ENCODE measurements around the gene GPSM1.

GPSM1 gene

DNA sequence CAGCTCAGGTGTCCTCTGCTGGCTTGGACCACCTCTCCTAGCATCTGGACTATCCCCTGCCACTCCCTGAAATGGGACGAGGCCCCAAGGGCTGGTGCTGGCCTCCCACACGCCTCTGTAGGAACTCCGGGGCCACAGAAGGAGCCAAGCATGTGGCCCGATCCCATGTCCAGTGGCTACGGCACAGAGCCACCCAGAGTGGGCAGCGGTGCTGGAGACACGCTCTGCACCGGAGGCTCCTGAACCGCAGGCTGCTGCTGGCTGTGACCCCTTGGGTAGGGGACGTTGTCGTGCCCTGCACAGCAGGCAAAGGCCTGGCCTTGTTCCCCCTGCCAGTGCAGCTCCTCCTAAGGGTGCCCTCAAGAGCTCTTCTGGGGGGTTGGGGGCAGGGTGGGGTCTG lies 52.6 kb downstream of the GPSM1 start:
- DNase-seq = no peak

- DNase-seq = no peak
Measured at GRCh38 chr9:136380381-136380780, 53.0 kb downstream of the GPSM1 start.

DNA sequence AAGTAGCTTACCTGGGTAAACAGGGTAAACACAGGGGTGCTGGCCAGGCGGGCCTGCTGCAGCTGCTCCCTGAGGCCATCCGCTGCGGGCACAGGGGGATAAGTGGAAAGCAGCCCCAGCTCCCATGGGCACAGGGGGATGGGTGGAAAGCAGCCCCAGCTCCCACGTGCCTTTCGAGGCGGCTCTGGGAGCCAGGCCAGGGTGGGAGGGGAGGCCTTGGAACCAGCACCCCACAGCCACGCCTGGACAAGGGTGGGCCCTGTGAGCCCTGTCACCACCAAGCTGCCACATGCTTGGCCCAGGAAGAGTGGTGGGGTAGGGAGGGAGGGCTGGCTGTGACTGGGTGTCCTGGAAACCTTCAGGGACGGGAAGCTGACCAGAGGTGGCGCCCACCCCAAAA lies 54.0 kb downstream of the GPSM1 start:
- no peak for DNase-seq

GRCh38 chr9:136381966-136382513 lies 54.7 kb downstream of the GPSM1 start:
- no peak for DNase-seq

DNA sequence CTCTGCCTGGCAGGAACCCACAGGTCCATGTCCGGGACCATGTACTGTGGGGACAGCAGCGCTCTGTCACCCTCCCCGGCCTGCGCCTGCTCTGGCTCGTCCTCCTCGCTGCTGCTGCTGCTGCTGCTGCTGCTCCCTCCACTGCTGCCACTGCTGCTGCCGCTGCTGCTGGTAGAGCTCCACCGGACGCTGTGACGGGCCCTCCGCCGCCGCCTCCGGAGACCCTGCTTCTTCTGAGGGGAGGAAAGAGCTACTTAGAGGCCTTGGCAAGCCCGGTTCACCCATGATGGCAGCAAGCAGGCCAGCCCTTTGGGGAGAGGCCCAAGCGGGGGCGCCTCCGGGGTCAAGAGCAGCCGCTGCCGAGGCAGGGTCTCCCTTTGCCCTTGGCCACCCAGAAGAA lies 56.1 kb downstream of the GPSM1 start:
- no peak for DNase-seq

GRCh38 chr9:136385015-136385414 lies 57.7 kb downstream of the GPSM1 start:
- DNase-seq = no peak

DNA sequence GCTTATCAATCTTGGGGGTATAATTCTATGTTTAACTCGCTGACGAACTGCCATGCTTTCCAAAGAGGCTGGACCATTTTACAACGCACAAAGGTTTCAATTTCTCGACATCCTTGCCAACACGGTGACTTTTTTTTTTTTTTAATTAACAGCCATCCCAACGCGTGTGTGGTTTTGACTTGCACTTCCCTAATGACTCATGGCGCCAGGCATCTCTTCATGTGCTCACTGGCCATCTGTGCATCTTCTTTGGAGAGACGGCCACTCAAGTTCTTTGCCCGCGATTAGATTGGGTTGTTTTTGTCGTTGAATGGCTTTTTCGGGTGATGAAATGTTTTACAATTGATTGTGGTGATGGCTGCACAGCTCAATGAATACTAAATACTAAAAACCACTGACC lies 58.7 kb downstream of the GPSM1 start:
- DNase-seq = no peak

DNA sequence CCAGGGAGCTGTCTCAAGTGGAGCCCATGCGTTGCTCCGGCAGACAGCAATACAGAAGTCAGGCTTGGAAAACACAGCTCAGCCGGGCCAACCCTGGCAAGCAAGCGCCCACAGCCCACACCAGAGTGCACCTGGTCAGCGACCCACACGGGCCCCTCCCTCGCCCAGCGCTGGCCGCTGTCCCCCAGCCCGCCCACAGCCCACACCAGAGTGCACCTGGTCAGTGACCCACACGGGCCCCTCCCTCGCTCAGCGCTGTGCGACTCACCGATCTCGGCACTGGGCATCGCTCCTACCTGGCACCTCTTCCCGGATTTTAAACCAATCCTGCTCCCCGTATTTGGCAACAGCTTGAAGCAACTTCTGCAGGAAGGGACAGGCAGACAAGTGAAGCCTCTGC lies 59.9 kb downstream of the GPSM1 start:
- DNase-seq = no peak

- DNase-seq = no peak
Measured at GRCh38 chr9:136389396-136389795, 62.1 kb downstream of the GPSM1 start.

DNA sequence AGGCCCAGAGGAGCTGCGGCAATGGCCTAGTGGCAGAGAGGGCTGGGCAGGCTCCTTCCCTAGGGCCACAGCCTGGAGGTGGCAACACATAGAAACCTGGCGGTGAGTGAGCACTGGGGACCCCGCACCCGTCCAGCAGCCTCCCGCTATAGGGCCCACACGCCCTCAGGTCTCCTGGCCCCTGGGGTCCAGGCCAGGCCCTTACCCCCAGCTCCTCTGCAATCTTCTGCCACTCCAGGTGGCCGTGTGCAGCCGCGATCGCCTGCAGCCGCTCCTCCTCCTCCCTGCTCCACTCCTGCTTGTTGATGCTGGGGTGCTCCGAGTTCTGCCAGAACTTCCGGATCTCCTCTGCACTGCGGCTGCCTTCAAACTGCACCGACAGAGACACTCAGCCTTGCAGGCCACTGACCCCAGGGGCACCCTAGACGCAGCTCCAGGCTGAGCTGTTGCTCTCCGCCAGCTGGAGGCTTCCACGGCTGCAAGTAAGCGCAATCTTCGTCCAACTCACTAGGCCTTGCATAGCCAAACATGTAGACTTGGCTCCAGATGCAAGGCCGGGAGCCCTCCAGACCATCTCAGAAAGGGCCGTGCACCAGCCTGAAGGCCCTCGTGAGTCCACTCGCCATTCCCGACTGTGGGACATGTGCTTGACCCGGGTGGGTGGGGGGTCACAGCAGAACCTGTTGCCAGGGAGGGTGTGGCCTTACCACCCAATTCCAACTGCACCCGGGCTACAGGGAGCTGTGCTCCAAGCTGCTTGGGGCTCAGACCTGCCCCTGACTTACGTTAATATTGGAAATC lies 64.6 kb downstream of the GPSM1 start:
- no peak for DNase-seq

GRCh38 chr9:136392538-136393449 lies 65.5 kb downstream of the GPSM1 start:
- no peak for DNase-seq

GRCh38 chr9:136393531-136393930 lies 66.2 kb downstream of the GPSM1 start:
- no peak for DNase-seq

GRCh38 chr9:136394312-136395019 lies 67.1 kb downstream of the GPSM1 start:
- no peak for DNase-seq

DNA sequence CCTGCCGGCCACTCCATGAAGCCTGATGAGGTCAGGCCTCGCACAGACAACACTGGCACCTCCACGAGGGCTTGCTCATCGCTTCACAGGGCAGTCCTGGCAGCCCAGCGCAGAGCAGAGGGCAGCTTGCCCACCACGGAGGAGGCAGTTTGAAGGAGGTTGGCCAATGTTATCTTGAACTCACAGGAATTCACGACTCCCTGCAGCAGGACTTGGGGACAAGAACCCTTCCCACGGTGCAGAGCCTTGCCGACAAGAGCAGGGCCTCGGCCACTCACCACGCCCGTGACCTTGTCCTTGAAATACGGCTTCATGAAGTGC lies 67.6 kb downstream of the GPSM1 start:
- no peak for DNase-seq

DNA sequence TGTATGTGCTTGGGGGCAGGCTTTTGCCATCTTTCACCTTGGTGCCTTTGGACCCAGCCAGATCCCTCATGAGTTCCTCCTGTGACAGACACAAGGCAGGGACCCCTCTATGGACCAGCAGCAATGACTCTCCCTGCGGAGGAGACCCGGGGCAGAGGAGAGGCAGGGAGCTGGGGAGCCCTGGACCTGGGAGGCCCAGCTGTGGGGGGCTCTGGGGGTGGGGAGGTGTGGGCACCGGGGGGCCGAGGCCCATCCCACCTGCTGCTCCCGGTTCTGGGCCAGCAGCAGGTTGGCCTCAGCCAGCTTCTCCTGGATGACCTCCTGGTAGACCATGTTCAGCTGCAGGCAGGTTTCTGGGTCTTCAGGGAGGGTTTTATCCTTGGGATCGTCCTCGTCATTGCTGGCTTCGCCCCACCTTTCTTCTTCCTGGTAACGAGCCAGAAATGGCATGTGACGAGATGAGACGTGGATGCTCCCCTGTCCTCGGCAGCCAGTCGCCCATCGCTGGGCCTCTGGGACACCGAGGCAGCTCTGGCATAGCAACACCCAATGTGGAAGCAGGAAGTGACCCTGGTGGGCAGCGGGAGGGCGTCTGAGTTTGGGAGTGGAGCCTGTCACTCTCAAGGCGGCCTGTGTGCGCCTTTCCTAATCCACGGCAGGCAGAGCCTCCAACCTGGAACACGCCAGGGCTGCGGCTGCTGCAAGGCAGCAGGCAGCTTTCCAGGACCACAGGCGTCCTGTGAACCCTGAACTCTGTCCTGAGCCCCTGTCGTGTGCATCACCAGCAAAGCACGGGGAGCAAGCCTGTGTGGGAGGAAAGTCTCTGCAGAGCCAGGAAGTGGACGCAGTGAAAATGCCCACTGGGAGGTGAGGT lies 68.2 kb downstream of the GPSM1 start:
- no peak for DNase-seq

DNA sequence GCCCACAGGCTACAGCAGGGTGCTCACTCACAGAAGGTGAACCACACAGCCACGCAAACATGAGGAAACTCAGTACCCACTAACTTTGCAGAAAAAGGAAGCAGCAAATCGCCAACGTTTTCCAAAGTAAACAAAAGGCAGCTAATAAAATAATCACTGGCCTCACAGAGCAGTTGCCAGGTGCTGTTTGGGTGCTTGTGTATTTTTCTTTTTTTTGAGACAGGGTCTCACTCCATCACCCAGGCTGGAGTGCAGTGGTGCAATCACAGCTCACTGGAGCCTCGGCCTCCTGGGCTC lies 68.8 kb downstream of the GPSM1 start:
- DNase-seq = no peak

DNA sequence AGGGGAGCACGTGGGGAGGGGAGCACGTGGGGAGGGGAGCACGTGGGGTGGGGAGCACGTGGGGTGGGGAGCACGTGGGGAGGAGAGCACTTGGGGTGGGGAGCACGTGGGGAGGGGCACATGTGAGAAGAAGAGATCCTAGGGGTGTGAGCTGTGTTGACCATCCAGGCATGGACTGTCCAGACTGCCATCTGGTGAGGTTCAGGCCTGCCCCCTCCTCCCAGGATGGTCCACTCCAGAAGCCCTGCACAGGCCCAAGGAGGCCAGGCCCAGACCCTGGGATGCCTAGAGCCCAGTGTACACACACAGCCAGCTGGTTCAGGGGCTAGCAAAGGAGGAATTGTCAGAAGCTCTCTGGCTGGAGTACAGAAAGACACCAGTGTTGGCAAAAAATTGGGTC lies 70.3 kb downstream of the GPSM1 start:
- DNase-seq = no peak

DNA sequence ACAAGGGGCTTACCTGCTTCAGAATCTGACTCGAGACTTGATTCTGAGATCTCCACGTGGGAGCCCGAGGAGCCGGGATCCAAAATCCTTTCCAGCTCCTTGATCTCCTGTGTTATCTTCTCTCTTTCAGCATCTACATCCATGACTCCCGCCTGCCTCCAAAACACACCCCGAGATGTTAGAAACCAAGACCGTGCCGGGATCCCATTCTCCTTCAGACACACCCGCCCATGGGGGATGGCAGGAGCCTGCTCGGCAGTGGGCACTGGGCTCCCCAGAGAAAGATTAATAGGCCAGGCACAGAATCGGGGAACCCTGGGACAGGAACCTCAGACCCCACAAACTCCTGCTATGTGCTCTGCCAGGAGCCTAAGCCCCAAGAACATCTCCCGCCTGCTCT lies 70.9 kb downstream of the GPSM1 start:
- DNase-seq = no peak

DNA sequence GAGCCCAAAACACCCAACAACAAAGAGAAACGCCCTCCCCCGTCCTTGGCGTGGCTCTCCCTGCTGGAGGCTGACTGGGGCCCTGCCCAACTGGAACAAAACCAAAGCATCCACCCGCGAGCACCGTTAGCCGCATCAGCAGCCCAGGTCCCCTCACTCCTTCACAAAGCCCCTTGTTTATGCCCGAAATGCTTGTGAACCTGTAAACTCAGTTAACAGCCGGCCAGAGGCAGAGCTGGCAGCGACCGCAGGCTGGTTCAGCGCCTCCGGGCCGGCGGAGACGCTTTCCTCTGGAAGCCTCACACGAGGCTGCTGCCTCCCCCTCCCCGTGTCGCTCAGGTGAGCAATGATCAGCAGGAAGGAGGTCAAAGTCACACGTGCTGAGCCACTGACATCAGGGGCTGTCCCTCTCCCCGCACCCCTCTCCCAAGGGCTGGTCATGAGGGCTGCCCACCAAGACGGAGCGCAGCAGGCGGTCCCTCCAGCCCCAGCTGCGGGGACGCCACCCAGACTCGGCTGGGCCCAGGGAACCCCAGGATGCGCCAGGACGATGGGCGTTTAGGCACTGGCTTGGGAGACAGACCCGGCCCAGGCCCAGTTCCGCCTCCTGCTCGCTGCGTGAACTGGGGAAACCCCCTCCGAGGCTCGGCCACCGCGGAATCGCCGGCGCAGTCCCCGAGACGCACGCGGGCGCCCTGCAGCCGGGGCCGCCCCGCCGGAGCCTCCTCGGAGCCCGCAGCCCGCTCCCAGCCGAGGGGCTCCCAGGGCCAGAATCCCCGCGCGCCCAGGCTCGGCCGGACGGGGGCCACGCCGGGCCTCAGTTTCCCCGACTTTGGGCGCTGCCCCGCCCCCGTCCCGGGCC lies 72.1 kb downstream of the GPSM1 start:
- DNase-seq = no peak

DNA sequence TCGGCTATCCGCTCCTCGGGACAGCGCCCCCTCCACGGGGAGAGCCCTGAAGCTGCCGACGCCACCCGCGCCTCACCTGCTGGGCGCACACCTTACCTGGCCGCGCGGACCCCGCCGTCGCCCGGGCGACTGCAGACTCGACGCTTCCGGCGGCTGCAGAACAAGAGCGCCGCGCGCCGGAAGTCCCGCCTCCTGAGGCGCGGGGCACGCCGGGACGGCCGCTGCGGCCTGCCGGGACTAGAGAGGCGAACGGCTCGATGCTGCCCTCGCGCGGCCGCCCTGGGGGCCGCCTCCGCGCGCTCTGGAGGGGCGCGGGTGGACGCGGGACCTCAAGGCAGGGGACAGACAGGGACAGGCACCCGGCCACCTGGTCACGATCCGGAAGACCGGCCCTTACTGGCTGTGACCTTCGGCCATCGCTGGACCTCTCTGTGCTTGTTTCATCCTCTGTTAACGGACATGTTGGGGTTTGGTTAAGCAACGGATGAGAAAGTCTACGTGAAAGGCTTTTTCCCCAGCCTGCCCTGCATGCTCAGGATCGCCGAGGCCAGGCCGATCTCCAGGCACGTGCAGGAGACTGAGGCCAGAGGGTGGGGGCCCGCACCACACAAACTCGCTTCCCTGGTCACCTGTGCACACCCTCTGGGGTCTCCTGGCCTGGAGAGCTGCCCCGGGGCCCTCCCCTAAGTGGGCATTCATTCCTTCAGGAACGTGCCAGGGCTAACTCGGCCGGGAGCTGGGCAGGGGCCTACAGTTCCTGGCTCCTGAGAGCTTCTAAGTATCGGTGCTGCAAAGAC lies 72.9 kb downstream of the GPSM1 start, which contains the start of gene SNAPC4:
Gene SNAPC4, minus strand, starts transcription at position 133 of the 797 bp plus-strand sequence. CDS start 1,742 bp downstream, outside the sequence.
- peak; percentile 94 for DNase-seq

Measured in KG1 (cell line).